Measurements from ENCODE around the gene NELL1. TPM values are rescaled to one million over a fixed set of nuclear protein-coding genes. Genes with fewer than 3 reads are reported as not detected.
A peak's percentile ranks its signal among the peaks of the same experiment; 100 is the strongest.

NELL1 gene
- total and polyA plus RNA-seq, 2 experiments from 2014 or later: 2.1 to 7.7 TPM

- no peak for TF ChIP-seq CTCF (IDR thresholded peaks at IDR 0.05; ENCODE audit: low read depth, low read length)
- H3K36me3 ChIP-seq: no peaks in the 10 kb centered on the region
- DNase-seq (ENCODE audit: low read depth in 1 of 2, low spot score in 1 of 2): no peak
- no peaks in the 10 kb centered on the region for H3K4me1 ChIP-seq (ENCODE audit: low read depth)
- no peak overlapping the region for H3K4me3 ChIP-seq
- no peaks in the 10 kb centered on the region for H3K9me3 ChIP-seq (ENCODE audit: low read depth)
- no peak overlapping the region for H3K27ac ChIP-seq
- no peaks in the 10 kb centered on the region for H3K27me3 ChIP-seq
Observed at GRCh38 chr11:21612326-21612725, 942.9 kb downstream of the NELL1 start.

- TF ChIP-seq CTCF (IDR thresholded peaks at IDR 0.05; ENCODE audit: low read depth, low read length): no peak
- H3K27me3 ChIP-seq: no peaks in the 10 kb centered on the region
- H3K9me3 ChIP-seq (ENCODE audit: low read depth): no peaks in the 10 kb centered on the region
- H3K27ac ChIP-seq: no peak overlapping the region
- H3K36me3 ChIP-seq: no peaks in the 10 kb centered on the region
- DNase-seq (ENCODE audit: low read depth in 1 of 2, low spot score in 1 of 2): no peak
- no peak overlapping the region for H3K4me3 ChIP-seq
- H3K4me1 ChIP-seq (ENCODE audit: low read depth): no peaks in the 10 kb centered on the region
Observed at GRCh38 chr11:21614961-21615360, 945.6 kb downstream of the NELL1 start.

- DNase-seq (ENCODE audit: low read depth in 1 of 2, low spot score in 1 of 2): no peak
Observed at GRCh38 chr11:21615955-21616371, 946.6 kb downstream of the NELL1 start.

GRCh38 chr11:21622566-21622965 is 953.2 kb downstream of the NELL1 start:
- Histone ChIP-seq H3K27me3 (no peaks in the 10 kb centered on the region), H3K36me3 (no peaks in the 10 kb centered on the region), H3K4me1 (ENCODE audit: low read depth) (no peaks in the 10 kb centered on the region), H3K27ac (no peak overlapping the region), H3K9me3 (ENCODE audit: low read depth) (no peaks in the 10 kb centered on the region), H3K4me3 (no peak overlapping the region)
- DNase-seq (ENCODE audit: low read depth in 1 of 2, low spot score in 1 of 2): no peak
- no peak for TF ChIP-seq CTCF (IDR thresholded peaks at IDR 0.05; ENCODE audit: low read depth, low read length)

More at GRCh38 chr11:21615955-21616371, 946.6 kb downstream of the NELL1 start:
- Histone ChIP-seq H3K9me3 (ENCODE audit: low read depth) (no peaks in the 10 kb centered on the region), H3K36me3 (no peaks in the 10 kb centered on the region), H3K27me3 (no peaks in the 10 kb centered on the region), H3K27ac (no peak overlapping the region), H3K4me1 (ENCODE audit: low read depth) (no peaks in the 10 kb centered on the region), H3K4me3 (no peak overlapping the region)
- no peak for TF ChIP-seq CTCF (IDR thresholded peaks at IDR 0.05; ENCODE audit: low read depth, low read length)

- Histone ChIP-seq H3K4me3 (no peak overlapping the region), H3K27ac (no peak overlapping the region), H3K36me3 (no peaks in the 10 kb centered on the region), H3K4me1 (ENCODE audit: low read depth) (no peaks in the 10 kb centered on the region), H3K9me3 (ENCODE audit: low read depth) (no peaks in the 10 kb centered on the region), H3K27me3 (no peaks in the 10 kb centered on the region)
- peak in 1 of 2 donors; percentile 59 for DNase-seq (ENCODE audit: low read depth in 1 of 2, low spot score in 1 of 2)
- no peak for TF ChIP-seq CTCF (IDR thresholded peaks at IDR 0.05; ENCODE audit: low read depth, low read length)
Observed at GRCh38 chr11:21622995-21623394, 953.6 kb downstream of the NELL1 start.

Other genes with a start within 250 kb of the NELL1 start
- gene SLC6A5, start 70.0 kb upstream of the NELL1 start, total RNA-seq: 0.07 TPM in 1 of 2 replicates, not detected in the other
- not detected in 2 replicates for gene SLC6A5, start 70.0 kb upstream of the NELL1 start, polyA plus RNA-seq

Data from cardiac muscle cell (in vitro differentiated cells and primary cell).